ENCODE data around the gene GLI2.

GLI2 gene

DNA sequence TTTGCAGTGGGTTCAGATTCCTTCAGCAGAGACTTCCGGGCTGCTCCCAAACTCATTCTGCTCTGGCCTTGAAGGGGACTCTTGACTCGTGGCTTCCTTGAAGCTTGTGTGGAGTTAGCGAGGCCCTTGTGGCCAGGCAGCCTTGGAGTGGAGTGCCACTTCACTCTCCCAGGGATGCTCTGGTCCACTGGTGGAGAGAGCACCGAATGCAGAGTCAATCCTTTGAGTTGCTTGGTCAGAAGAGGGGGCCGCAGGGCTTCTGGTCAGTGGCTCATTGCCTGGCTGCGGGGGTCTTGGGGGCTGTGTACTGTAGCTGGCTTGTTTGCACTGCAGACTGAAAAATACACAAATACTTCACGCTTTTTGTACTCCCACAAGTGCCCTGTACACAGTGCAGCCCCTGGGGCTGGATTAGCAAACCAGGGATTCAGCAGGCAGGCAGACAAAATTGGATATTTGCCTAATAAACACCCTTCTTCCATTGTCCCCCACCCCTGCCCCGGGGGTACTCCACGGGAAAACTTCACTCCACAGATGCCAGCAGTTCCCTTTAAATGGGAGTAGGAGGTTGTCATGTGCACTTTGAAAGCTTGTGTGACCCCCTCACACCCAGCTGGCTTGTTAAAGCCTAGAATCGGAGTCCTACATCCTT is 3.2 kb downstream of the GLI2 start:
- DNase-seq = no peak

DNA sequence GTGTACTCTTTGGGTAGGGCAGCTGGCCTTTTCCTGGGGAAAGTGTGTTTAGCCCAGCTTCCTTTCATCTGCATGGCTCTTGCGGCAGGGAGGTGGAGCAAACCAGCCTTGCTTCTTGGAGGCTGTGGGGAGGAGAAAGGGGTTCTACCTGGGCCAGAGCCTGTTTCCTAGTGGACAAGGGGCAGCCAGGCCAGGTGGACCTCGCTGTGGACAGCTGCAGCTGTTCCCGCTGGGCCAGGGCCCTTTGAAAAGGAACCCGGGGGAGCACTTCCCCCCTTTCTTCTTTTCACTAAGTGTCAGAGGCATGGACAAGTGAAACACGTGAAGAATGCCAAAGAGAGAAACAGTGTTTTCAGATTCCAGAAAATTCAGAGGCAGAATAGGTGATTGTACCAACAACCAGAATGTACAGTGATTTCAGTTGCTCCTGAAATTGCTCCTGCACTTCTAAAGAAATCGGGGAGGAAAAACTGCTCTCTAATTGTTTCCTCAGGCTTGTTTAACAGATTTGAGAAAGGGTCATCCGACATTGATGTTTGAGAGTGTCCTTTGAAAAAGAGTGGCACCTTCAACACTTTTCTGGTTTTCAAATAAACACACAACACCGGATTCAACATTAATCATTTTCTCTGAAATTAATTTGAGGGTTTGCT is 3.9 kb downstream of the GLI2 start:
- DNase-seq = no peak

GRCh38 chr2:120740375-120740764 is 4.7 kb downstream of the GLI2 start:
- no peak for DNase-seq

DNA sequence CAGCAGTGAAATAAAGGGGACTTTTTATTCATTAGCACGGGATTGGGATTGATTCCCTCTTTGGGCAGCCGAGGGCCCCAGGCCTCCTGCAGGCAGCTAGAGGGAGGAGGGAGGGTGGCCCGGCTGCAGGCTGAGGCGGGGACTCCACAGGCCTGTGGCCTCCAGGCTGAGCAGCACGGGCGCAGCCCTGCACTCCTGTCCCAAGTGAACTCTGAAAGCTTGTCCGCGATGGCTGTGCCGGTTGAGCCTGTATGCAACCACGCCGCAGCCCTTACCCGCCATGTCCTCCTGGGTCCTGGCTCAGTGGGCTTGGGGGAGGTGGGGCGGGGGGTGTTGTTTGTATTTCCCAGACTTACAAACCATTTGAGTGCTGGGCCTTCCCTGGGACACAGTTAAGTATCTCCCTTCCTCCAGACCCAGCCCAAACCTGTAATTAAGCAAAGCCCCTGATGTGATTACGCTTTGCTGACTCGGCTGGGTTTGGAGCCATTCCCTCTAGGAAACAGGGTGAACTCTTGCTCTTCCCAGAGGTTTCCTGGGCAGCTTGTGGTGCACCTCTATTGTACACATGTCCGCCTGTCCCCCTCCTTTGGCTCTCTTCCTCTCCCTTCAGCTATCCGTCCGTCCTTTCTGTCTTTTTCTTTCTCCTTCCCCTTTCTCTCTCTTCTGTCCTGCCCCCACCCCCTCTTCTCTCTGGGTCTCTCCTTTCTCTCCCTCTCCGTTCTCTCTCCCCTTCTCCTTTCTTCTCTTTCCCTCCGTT is 5.3 kb downstream of the GLI2 start:
- DNase-seq = no peak

DNA sequence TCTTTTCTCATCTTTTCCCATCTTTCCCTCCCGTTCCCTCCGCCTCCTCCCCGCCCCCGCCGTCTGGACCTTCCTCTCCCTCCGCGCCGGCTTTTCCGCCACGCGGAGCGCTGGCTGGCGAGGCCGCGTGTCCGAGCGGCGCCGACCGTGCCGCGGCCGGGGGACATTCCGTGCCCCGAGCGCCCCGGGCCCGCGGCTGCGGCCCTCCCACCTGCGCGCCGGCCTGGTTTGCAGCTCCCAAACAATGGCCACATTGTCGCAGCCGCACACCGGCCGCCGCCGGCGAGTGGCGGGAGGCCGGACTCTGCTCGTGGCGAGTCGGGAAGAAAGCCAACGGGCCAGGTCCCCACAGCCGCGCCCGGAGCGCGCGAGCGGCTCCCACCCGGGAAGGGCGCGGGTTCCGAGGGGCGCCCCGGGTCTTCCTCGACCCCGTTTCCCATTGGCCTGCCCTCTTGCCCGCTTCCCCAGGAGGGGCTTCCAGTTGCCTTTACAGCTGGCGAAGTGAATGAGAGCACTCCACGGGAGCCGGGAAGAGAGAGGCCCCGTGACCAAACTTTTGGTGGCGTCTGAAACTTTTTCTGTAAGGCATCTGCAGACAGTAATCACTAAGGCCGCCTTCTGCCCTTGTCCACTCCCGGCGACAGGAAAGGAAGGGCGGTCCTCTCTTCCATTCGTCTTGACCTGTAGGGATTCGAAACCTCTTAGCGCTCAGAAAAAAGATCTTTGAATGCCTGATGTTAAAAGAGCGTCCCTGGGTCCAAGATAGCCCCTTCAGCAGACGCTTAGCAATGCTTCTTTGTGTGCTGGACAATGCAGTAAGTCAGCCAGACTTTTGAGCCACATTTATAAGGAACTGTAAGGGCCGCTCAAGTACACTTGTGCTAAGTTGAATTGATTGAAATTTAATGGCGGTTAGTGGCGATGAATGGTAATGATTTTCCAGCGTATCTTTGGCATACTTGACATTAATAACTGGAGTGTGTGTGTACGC is 6.2 kb downstream of the GLI2 start:
- DNase-seq = no peak

GRCh38 chr2:120743657-120744056 is 8.0 kb downstream of the GLI2 start:
- DNase-seq = no peak

GRCh38 chr2:120744817-120745216 is 9.1 kb downstream of the GLI2 start:
- no peak for DNase-seq

- DNase-seq = no peak
Measured at GRCh38 chr2:120745420-120746111, 9.9 kb downstream of the GLI2 start.

GRCh38 chr2:120746144-120746543 is 10.5 kb downstream of the GLI2 start:
- DNase-seq = no peak

GRCh38 chr2:120747281-120747680 is 11.6 kb downstream of the GLI2 start:
- no peak for DNase-seq

- no peak for DNase-seq
Measured at GRCh38 chr2:120747706-120748105, 12.0 kb downstream of the GLI2 start.

DNA sequence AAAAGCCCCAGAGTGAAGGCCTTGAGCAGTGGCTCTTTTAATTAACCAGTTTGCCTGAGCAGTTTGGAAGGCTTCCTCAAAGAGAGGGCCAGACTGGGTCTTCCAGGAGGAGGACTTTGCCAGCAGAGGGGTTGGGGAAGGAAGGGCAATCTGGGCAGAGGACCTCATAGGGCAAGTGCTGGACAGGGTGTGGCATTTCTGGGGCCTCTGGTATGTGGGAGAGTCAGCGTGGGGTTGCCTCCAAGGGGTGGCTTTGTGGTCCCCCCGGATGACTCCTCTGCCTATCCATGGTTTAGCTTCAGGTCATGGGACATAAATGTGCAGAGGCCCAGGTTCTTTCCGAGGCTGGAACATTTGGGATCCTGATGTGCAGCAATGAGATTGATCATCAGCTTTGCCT is 12.6 kb downstream of the GLI2 start:
- no peak for DNase-seq

- DNase-seq = no peak
Measured at GRCh38 chr2:120748741-120749140, 13.1 kb downstream of the GLI2 start.

DNA sequence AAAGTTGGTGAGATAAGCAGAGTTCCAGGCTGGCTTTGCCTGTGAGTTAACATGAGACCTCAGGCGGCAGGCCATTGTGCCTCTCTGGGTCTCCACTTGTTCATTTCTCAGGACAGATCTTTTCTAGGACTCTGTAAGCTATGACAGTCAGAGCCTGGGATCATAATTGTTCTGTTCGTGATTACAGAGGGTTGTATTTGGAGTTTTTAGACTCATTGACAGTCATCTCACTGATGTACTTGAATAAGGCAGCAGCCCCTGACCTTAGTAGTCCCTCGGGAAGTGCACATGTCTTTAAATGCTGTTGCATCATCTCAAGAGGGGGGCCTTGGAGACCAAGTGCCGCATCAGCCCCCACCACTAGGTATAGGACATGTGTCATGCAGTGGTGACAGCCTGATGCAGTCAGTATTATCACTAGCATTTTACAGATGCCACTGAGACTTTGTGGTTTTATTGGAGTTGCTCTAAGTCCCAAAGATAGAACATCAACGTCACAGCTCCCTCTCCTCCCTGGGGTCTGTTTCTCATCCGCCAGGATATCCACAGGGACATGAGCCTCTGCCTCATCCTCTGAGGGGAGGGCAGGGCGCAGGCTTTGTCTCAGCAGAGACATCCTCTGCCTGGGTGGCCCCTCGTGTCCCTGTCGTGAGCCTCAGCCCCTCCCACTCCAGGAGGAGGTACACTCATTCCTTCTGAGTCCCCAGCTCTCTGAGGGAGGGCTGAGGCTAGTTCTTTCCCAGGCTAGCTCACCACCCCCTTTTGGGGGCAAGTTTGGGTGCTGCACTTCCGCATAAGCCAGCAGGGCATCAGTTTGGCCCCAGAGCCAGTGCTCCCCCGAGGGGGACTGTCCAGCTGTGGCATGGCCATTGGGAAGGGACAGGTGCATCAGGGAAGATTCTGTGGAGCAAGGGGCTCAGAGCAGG is 14.1 kb downstream of the GLI2 start:
- no peak for DNase-seq

- DNase-seq = no peak
Measured at GRCh38 chr2:120750488-120751210, 15.0 kb downstream of the GLI2 start.

DNA sequence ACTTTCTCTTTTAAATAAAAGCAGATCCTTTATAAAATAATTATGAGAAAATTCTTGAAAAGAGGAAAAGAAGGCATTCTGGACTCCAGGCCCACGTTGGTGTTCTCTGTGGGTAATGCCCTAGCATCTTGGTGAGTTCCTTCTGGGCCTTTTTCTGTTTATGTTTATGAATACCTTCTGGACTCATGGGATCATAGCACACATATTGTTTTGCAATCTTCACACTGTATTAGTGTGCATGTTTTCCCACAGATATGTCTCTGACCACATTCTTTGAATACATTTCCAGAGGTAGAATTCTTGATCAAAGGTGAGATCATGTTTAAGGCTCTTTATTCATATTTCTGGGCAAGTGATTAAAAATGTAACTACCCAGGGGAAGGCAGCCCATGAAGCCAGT is 15.9 kb downstream of the GLI2 start:
- no peak for DNase-seq

GRCh38 chr2:120754067-120754960 is 18.6 kb downstream of the GLI2 start:
- no peak for DNase-seq

GRCh38 chr2:120758181-120759144 is 22.8 kb downstream of the GLI2 start:
- DNase-seq = no peak
